HepG2 (cell line): ENCODE measurements around the gene CDT1.
"Not testable (repeated sequence)": the region's sequence is repeated elsewhere in the genome, so short reads cannot be mapped to it uniquely, and the experiment has no call there.

Experiments
- NR2F1 ChIP-seq, 2 experiments: fragments of 450-650 bp in 1 of 2; formaldehyde crosslinking in 1 of 2; IDR thresholded peaks; 2 replicates each; pipeline versions ENCODE4 v1.5.0 to v1.6.1; 2016 to 2020; ENCODE audit warnings: mild to moderate bottlenecking in 1 of 2, missing compliant biosample characterization in 1 of 2, missing genetic modification reagents in 1 of 2, moderate library complexity in 1 of 2
- PCBP2 ChIP-seq: fragments of 200-400 bp; formaldehyde crosslinking; optimal IDR thresholded peaks from 2 replicates; pipeline ENCODE3; 2018; ENCODE audit warnings: low read length, low read depth; ENCODE audit not compliant: poor library complexity, severe bottlenecking
- POLR2AphosphoS2 ChIP-seq: IDR thresholded peaks from 2 replicates; pipeline ENCODE4 v1.6.1; 2011; ENCODE audit warnings: low read depth, low read length, improper control_type of control experiment
- SAFB2 ChIP-seq: sonication (generic); formaldehyde crosslinking; IDR thresholded peaks from 2 replicates; pipeline ENCODE4 v1.5.1; 2020; ENCODE audit warnings: missing genetic modification reagents, low read depth, mild to moderate bottlenecking, borderline replicate concordance
- TF ChIP-seq, protein P1 (sequence below): sonication (generic); formaldehyde crosslinking; IDR thresholded peaks from 2 replicates; pipeline ENCODE4 v1.4.0; 2020; ENCODE audit warnings: missing genetic modification reagents
- TF ChIP-seq, protein P2 (sequence below): sonication (generic); formaldehyde crosslinking; IDR thresholded peaks from 2 replicates; pipeline ENCODE4 v1.5.0; 2020; ENCODE audit warnings: mild to moderate bottlenecking, missing genetic modification reagents, moderate library complexity
- TF ChIP-seq, protein P3 (sequence below): sonication (generic); formaldehyde crosslinking; IDR thresholded peaks from 2 replicates; pipeline ENCODE4 v1.4.0; 2020; ENCODE audit warnings: mild to moderate bottlenecking, missing genetic modification reagents, borderline replicate concordance

DNA sequence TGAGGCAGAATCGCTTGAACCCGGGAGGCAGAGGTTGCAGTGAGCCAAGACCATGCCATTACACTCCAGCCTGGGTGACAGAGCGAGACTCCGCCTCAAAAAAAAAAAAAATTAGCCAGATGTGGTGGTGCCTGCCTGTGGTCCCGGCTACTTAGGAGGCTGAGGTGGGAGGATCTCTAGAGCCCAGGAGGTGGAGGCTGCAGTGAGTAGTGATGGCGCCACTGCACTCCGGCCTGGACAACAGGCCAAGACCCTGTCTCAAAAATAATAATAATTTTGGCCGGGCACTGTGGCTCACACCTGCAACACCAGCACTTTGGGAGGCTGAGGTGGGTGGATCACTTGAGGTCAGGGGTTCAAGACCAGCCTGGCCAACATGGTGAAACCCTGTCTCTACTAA is 14.8 kb upstream of the CDT1 start:
- TF ChIP-seq, protein P1, sequence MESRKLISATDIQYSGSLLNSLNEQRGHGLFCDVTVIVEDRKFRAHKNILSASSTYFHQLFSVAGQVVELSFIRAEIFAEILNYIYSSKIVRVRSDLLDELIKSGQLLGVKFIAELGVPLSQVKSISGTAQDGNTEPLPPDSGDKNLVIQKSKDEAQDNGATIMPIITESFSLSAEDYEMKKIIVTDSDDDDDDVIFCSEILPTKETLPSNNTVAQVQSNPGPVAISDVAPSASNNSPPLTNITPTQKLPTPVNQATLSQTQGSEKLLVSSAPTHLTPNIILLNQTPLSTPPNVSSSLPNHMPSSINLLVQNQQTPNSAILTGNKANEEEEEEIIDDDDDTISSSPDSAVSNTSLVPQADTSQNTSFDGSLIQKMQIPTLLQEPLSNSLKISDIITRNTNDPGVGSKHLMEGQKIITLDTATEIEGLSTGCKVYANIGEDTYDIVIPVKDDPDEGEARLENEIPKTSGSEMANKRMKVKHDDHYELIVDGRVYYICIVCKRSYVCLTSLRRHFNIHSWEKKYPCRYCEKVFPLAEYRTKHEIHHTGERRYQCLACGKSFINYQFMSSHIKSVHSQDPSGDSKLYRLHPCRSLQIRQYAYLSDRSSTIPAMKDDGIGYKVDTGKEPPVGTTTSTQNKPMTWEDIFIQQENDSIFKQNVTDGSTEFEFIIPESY (CRISPR knock-in tag), result not testable (repeated sequence)
- TF ChIP-seq POLR2AphosphoS2; NR2F1 (CRISPR knock-in tag; IDR thresholded peaks at IDR 0.05); PCBP2; SAFB2 (CRISPR knock-in tag): not testable (repeated sequence)
- TF ChIP-seq, protein P2, sequence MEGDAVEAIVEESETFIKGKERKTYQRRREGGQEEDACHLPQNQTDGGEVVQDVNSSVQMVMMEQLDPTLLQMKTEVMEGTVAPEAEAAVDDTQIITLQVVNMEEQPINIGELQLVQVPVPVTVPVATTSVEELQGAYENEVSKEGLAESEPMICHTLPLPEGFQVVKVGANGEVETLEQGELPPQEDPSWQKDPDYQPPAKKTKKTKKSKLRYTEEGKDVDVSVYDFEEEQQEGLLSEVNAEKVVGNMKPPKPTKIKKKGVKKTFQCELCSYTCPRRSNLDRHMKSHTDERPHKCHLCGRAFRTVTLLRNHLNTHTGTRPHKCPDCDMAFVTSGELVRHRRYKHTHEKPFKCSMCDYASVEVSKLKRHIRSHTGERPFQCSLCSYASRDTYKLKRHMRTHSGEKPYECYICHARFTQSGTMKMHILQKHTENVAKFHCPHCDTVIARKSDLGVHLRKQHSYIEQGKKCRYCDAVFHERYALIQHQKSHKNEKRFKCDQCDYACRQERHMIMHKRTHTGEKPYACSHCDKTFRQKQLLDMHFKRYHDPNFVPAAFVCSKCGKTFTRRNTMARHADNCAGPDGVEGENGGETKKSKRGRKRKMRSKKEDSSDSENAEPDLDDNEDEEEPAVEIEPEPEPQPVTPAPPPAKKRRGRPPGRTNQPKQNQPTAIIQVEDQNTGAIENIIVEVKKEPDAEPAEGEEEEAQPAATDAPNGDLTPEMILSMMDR, result not testable (repeated sequence)
- TF ChIP-seq, protein P3, sequence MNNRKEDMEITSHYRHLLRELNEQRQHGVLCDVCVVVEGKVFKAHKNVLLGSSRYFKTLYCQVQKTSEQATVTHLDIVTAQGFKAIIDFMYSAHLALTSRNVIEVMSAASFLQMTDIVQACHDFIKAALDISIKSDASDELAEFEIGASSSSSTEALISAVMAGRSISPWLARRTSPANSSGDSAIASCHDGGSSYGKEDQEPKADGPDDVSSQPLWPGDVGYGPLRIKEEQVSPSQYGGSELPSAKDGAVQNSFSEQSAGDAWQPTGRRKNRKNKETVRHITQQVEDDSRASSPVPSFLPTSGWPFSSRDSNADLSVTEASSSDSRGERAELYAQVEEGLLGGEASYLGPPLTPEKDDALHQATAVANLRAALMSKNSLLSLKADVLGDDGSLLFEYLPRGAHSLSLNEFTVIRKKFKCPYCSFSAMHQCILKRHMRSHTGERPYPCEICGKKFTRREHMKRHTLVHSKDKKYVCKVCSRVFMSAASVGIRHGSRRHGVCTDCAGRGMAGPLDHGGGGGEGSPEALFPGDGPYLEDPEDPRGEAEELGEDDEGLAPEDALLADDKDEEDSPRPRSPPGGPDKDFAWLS (CRISPR knock-in tag), result not testable (repeated sequence)
